Tibial nerve (tissue), 4 donors: ENCODE results near the gene USO1.

Source experiments
- EP300 ChIP-seq, 2 donors: sonication (generic); formaldehyde crosslinking; IDR thresholded peaks; one replicate each; pipeline ENCODE4 v1.6.1; 2017; ENCODE audit warnings: antibody characterized with exemption in 2 of 2, mild to moderate bottlenecking in 1 of 2
- POLR2A ChIP-seq, 2 donors: fragments of 450-650 bp; IDR thresholded peaks; one replicate each; pipeline ENCODE4 v1.6.1; 2017; ENCODE audit warnings: antibody characterized with exemption in 2 of 2, mild to moderate bottlenecking in 2 of 2, moderate library complexity in 2 of 2
- TF ChIP-seq, protein P1 (sequence below), 5 experiments: fragments of 200-600 bp in 3 of 5; fragments of 450-650 bp in 2 of 5; sonication (generic) in 3 of 5; IDR thresholded peaks; one replicate each; pipeline ENCODE4 v1.5.1; 2016 to 2019; ENCODE audit warnings: antibody characterized with exemption in 5 of 5, mild to moderate bottlenecking in 3 of 5, moderate library complexity in 2 of 5

DNA sequence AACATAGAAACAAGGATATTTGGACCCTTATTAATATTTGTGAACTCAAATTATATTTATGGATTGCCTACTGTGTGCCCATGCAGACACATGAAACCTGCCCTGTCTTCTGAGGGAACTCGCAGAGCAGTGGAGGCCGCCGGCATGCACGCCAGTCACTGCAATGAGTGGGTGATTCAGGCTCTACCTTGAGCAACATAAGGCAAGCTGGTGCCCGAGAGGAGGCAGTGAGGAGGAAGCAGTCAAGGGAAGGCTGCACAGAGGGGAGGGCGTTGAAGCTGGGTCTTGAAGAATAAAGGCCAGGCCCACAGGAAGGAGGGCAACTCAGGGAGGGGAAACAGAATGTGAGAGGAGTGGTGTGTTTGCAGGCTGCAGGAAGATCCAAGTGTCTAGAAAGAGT is 125.1 kb downstream of the USO1 start:
- TF ChIP-seq, protein P1, sequence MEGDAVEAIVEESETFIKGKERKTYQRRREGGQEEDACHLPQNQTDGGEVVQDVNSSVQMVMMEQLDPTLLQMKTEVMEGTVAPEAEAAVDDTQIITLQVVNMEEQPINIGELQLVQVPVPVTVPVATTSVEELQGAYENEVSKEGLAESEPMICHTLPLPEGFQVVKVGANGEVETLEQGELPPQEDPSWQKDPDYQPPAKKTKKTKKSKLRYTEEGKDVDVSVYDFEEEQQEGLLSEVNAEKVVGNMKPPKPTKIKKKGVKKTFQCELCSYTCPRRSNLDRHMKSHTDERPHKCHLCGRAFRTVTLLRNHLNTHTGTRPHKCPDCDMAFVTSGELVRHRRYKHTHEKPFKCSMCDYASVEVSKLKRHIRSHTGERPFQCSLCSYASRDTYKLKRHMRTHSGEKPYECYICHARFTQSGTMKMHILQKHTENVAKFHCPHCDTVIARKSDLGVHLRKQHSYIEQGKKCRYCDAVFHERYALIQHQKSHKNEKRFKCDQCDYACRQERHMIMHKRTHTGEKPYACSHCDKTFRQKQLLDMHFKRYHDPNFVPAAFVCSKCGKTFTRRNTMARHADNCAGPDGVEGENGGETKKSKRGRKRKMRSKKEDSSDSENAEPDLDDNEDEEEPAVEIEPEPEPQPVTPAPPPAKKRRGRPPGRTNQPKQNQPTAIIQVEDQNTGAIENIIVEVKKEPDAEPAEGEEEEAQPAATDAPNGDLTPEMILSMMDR (IDR thresholded peaks at IDR 0.05), result no peak
- TF ChIP-seq POLR2A (IDR thresholded peaks at IDR 0.05), result no peak
- no peak for TF ChIP-seq EP300 (IDR thresholded peaks at IDR 0.05)
